Measurements from ENCODE around the gene DBI.
A peak's percentile ranks its signal among the peaks of the same experiment; 100 is the strongest.

The DBI gene

GRCh38 chr2:119324685-119325270 lies 42.0 kb upstream of the DBI start:
- no peak overlapping the region for H3K9ac ChIP-seq
- H3K4me2 ChIP-seq (ENCODE audit: low read length) = no peak overlapping the region
- no peaks in the 10 kb centered on the region for H3K36me3 ChIP-seq (ENCODE audit: control insufficient read depth, insufficient read depth, low read length)
- H3K79me2 ChIP-seq = no peaks in the 10 kb centered on the region
- no peaks in the 10 kb centered on the region for H3K27me3 ChIP-seq (ENCODE audit: control insufficient read depth, insufficient read depth, low read length)
- H2AFZ ChIP-seq = peak overlapping the region; percentile 19
- H3K4me3 ChIP-seq (ENCODE audit: low read depth, low read length) = no peak overlapping the region
- peaks cover 10% of the 10 kb centered on the region for H3K4me1 ChIP-seq
- TF ChIP-seq CTCF (IDR thresholded peaks at IDR 0.05) = no peak
- no peaks in the 10 kb centered on the region for H3K9me3 ChIP-seq (ENCODE audit: control insufficient read depth, low read length)
- no peak overlapping the region for H3K27ac ChIP-seq

GRCh38 chr2:119326938-119327337 lies 39.8 kb upstream of the DBI start:
- Histone ChIP-seq H3K9ac (no peak overlapping the region), H3K4me1 (peaks cover 5% of the 10 kb centered on the region), H3K4me3 (ENCODE audit: low read depth, low read length) (no peak overlapping the region), H3K36me3 (ENCODE audit: control insufficient read depth, insufficient read depth, low read length) (no peaks in the 10 kb centered on the region), H3K79me2 (no peaks in the 10 kb centered on the region), H3K4me2 (ENCODE audit: low read length) (no peak overlapping the region), H3K27me3 (ENCODE audit: control insufficient read depth, insufficient read depth, low read length) (no peaks in the 10 kb centered on the region), H2AFZ (no peak overlapping the region), H3K9me3 (ENCODE audit: control insufficient read depth, low read length) (no peaks in the 10 kb centered on the region), H3K27ac (no peak overlapping the region)
- no peak for TF ChIP-seq CTCF (IDR thresholded peaks at IDR 0.05)

- no peaks in the 10 kb centered on the region for H3K27me3 ChIP-seq (ENCODE audit: control insufficient read depth, insufficient read depth, low read length)
- H3K36me3 ChIP-seq (ENCODE audit: control insufficient read depth, insufficient read depth, low read length) = no peaks in the 10 kb centered on the region
- no peak overlapping the region for H3K9ac ChIP-seq
- H3K4me2 ChIP-seq (ENCODE audit: low read length) = no peak overlapping the region
- H3K4me1 ChIP-seq = peaks cover 5% of the 10 kb centered on the region
- no peak for TF ChIP-seq CTCF (IDR thresholded peaks at IDR 0.05)
- H3K79me2 ChIP-seq = no peaks in the 10 kb centered on the region
- no peak overlapping the region for H3K27ac ChIP-seq
- no peak overlapping the region for H2AFZ ChIP-seq
- no peak overlapping the region for H3K4me3 ChIP-seq (ENCODE audit: low read depth, low read length)
- no peaks in the 10 kb centered on the region for H3K9me3 ChIP-seq (ENCODE audit: control insufficient read depth, low read length)
Measured at GRCh38 chr2:119327431-119327830, 39.3 kb upstream of the DBI start.

GRCh38 chr2:119332953-119333352 lies 33.8 kb upstream of the DBI start:
- Histone ChIP-seq H3K36me3 (ENCODE audit: control insufficient read depth, insufficient read depth, low read length) (no peaks in the 10 kb centered on the region), H3K27me3 (ENCODE audit: control insufficient read depth, insufficient read depth, low read length) (no peaks in the 10 kb centered on the region), H3K9me3 (ENCODE audit: control insufficient read depth, low read length) (no peaks in the 10 kb centered on the region), H3K79me2 (no peaks in the 10 kb centered on the region), H2AFZ (no peak overlapping the region), H3K4me1 (peaks cover 6% of the 10 kb centered on the region), H3K4me2 (ENCODE audit: low read length) (no peak overlapping the region), H3K27ac (no peak overlapping the region), H3K4me3 (ENCODE audit: low read depth, low read length) (no peak overlapping the region), H3K9ac (no peak overlapping the region)
- TF ChIP-seq CTCF (IDR thresholded peaks at IDR 0.05) = no peak

GRCh38 chr2:119333360-119333759 lies 33.4 kb upstream of the DBI start:
- no peak overlapping the region for H2AFZ ChIP-seq

More at GRCh38 chr2:119333360-119333759, 33.4 kb upstream of the DBI start:
- TF ChIP-seq CTCF (IDR thresholded peaks at IDR 0.05) = no peak
- Histone ChIP-seq H3K79me2 (no peaks in the 10 kb centered on the region), H3K36me3 (ENCODE audit: control insufficient read depth, insufficient read depth, low read length) (no peaks in the 10 kb centered on the region), H3K4me1 (peaks cover 6% of the 10 kb centered on the region), H3K9me3 (ENCODE audit: control insufficient read depth, low read length) (no peaks in the 10 kb centered on the region), H3K27me3 (ENCODE audit: control insufficient read depth, insufficient read depth, low read length) (no peaks in the 10 kb centered on the region), H3K27ac (no peak overlapping the region), H3K4me2 (ENCODE audit: low read length) (no peak overlapping the region), H3K9ac (no peak overlapping the region), H3K4me3 (ENCODE audit: low read depth, low read length) (no peak overlapping the region)
